Keratinocyte (primary cell): Measurements from ENCODE around the gene GPHA2. TPM values are rescaled to one million over a fixed set of nuclear protein-coding genes. Genes with fewer than 3 reads are reported as not detected.

Experiments used
- DNase-seq: peaks from one replicate; pipeline ENCODE4 v3.0.0-alpha.2; 2011; ENCODE audit warnings: low read depth, missing footprints, low spot score
- FAIRE-seq: peaks from 2 replicates; lab custom pipeline; 2011; peaks lifted over from hg19 to GRCh38; lab: Jason Lieb, UNC
- H2AFZ ChIP-seq: 2 replicates; pipeline ENCODE4 v1.6.0; 2012; ENCODE audit warnings: low read length, control low read depth, inconsistent platforms; ENCODE audit not compliant: control insufficient read depth
- H3K27ac ChIP-seq: 2 replicates; pipeline ENCODE4 v1.5.1; 2011; ENCODE audit warnings: low read length; ENCODE audit not compliant: control insufficient read depth, insufficient read depth
- H3K27me3 ChIP-seq: 3 replicates; pipeline ENCODE4 v1.6.0; 2011; ENCODE audit warnings: low read length; ENCODE audit not compliant: control insufficient read depth, insufficient read depth; ENCODE audit errors: extremely low read depth
- H3K36me3 ChIP-seq, 2 experiments: 2 replicates in 1 of 2; 3 replicates in 1 of 2; pipeline ENCODE4 v1.5.1; 2011; ENCODE audit warnings: low read length in 2 of 2, mild to moderate bottlenecking in 1 of 2; ENCODE audit not compliant: control insufficient read depth in 2 of 2, insufficient read depth in 2 of 2; ENCODE audit errors: extremely low read depth in 1 of 2
- H3K4me1 ChIP-seq: 3 replicates; pipeline ENCODE4 v1.5.1; 2011; ENCODE audit warnings: low read length; ENCODE audit not compliant: control insufficient read depth, insufficient read depth; ENCODE audit errors: extremely low read depth
- H3K4me2 ChIP-seq: 3 replicates; pipeline ENCODE4 v1.6.0; 2011; ENCODE audit warnings: low read depth, low read length; ENCODE audit not compliant: control insufficient read depth, insufficient read depth; ENCODE audit errors: extremely low read depth
- H3K4me3 ChIP-seq, 3 experiments: fragments of 200-600 bp in 1 of 3; sonication (generic) in 1 of 3; 2 replicates in 2 of 3; 3 replicates in 1 of 3; pipeline ENCODE4 v1.5.1; 2011 to 2016; ENCODE audit warnings: low read length in 3 of 3, mild to moderate bottlenecking in 3 of 3, control low read depth in 2 of 3, inconsistent platforms in 1 of 3, low read depth in 1 of 3, mixed read lengths in 1 of 3, mixed run types in 1 of 3, moderate library complexity in 1 of 3; ENCODE audit not compliant: control insufficient read depth in 2 of 3, insufficient read depth in 2 of 3; ENCODE audit errors: extremely low read depth in 1 of 3
- H3K79me2 ChIP-seq: 2 replicates; pipeline ENCODE4 v1.6.0; 2012; ENCODE audit warnings: low read length; ENCODE audit not compliant: control insufficient read depth, insufficient read depth
- H3K9ac ChIP-seq: 3 replicates; pipeline ENCODE4 v1.6.0; 2011; ENCODE audit warnings: low read length; ENCODE audit not compliant: control insufficient read depth, insufficient read depth; ENCODE audit errors: extremely low read depth
- H3K9me1 ChIP-seq: 3 replicates; pipeline ENCODE4 v1.6.0; 2011; ENCODE audit warnings: low read length; ENCODE audit not compliant: control insufficient read depth, insufficient read depth; ENCODE audit errors: extremely low read depth
- H3K9me3 ChIP-seq: 2 replicates; pipeline ENCODE4 v1.5.1; 2012; ENCODE audit warnings: low read depth, low read length; ENCODE audit not compliant: control insufficient read depth
- H4K20me1 ChIP-seq: 3 replicates; pipeline ENCODE4 v1.6.0; 2011; ENCODE audit warnings: low read length; ENCODE audit not compliant: control insufficient read depth, insufficient read depth; ENCODE audit errors: extremely low read depth
- EZH2 ChIP-seq: IDR thresholded peaks from one replicate; pipeline ENCODE4 v1.6.1; 2012; ENCODE audit warnings: inconsistent platforms, mild to moderate bottlenecking, low read length, moderate library complexity
- dilution Hi-C: fragments of 300-500 bp; cut with MboI; formaldehyde crosslinking; loops from one replicate; pipeline ENCODE4 v1.7.0; 2020; ENCODE audit warnings: low sequenced_read_pairs; ENCODE audit not compliant: extremely low pct_ligation_motif_present
- polyA plus RNA-seq, 5 experiments: library from polyadenylated mRNA; depleted of rRNA in 3 of 5; stranded (reverse) in 3 of 5; stranded (forward) in 1 of 5; unstranded in 1 of 5; fragments of >200 nt; gene quantifications; 1 replicate in 1 of 5; 2 replicates in 3 of 5; 3 replicates in 1 of 5; pipeline versions ENCODE4 v1.2.1 to v1.2.3, GENCODE V29; 2011 to 2012; ENCODE audit warnings: missing spikeins in 2 of 5, low read depth in 1 of 5, low replicate concordance in 1 of 5
- TF ChIP-seq, protein P1 (sequence below), 3 experiments: IDR thresholded peaks in 1 of 3; conservative IDR thresholded peaks in 1 of 3; optimal IDR thresholded peaks in 1 of 3; 2 replicates in 2 of 3; 3 replicates in 1 of 3; pipeline versions ENCODE3 to v1.5.1; 2011; ENCODE audit warnings: low read length in 3 of 3, mild to moderate bottlenecking in 3 of 3, moderate library complexity in 2 of 3, control low read depth in 1 of 3, inconsistent platforms in 1 of 3; ENCODE audit not compliant: insufficient read depth in 2 of 3; ENCODE audit errors: extremely low read depth in 1 of 3

GPHA2 gene
- polyA plus RNA-seq, 1 donor (not counting 4 experiments of a cell fraction or from before 2014, with no cell fraction given): 0.08 TPM

DNA sequence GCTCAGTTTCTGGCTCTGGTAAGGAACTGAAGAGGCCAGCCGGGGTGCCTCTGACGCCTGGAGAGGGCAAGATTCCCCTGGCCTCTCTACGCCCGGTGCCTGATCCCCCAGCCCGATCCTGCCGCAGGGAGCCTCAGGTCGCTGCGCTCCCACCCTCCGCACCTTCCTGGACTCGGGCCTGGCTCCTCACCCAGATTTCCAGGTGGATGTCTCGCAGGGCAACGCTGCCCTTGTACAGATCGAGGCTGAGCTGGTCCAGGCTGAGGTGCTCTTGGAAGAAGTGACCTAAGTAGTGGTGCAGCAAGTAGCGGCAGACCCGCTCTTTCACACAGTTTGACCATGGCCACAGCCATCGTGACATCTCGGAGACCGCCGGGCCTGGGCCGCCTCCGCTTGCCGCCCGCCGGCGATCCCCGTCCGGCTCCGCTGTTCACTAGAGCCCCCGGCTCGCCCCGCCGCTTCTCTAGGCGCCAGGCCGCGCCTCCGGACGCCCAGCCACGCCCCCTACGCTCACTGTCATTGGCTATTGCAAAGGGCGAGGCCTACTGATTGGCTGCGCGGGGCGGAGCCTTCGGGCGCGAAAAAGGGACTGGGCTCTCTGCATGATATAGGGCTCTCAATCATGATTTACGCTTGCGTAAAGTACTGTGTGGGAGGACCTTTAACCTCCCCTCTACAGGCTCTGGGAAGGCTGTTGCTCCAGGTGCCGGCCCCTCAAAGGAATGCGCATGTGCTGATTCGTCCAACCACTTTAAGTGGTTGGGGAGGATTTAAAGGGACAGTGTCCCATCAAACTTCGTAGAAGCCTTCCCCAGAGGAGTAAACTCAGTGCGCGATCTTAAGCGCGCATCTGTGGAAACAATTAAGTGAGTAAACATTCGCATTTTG lies 18.7 kb downstream of the GPHA2 start, which contains the start of gene ATG2A:
TSS of gene ATG2A (minus strand) at position 435 of the 888 bp plus-strand sequence. CDS start at position 361, 74 bp downstream.
- peak within 1 kb of the TSS; percentile 100 for H3K4me2 ChIP-seq
- dilution Hi-C loops: no loop called here
- H3K9ac ChIP-seq: peak within 1 kb of the TSS; percentile 95
- H3K27me3 ChIP-seq: no peaks in the 10 kb centered on the region
- peak within 1 kb of the TSS; percentile 76 for H2AFZ ChIP-seq
- H3K79me2 ChIP-seq: peaks cover 14% of the 10 kb centered on the region
- peak within 1 kb of the TSS; percentile 71 to 89 (median 87) for H3K4me3 ChIP-seq
- DNase-seq (peak; percentile 98), FAIRE-seq (peak; percentile 95)
- H3K27ac ChIP-seq: peak within 1 kb of the TSS; percentile 80
- TF ChIP-seq, protein P1, sequence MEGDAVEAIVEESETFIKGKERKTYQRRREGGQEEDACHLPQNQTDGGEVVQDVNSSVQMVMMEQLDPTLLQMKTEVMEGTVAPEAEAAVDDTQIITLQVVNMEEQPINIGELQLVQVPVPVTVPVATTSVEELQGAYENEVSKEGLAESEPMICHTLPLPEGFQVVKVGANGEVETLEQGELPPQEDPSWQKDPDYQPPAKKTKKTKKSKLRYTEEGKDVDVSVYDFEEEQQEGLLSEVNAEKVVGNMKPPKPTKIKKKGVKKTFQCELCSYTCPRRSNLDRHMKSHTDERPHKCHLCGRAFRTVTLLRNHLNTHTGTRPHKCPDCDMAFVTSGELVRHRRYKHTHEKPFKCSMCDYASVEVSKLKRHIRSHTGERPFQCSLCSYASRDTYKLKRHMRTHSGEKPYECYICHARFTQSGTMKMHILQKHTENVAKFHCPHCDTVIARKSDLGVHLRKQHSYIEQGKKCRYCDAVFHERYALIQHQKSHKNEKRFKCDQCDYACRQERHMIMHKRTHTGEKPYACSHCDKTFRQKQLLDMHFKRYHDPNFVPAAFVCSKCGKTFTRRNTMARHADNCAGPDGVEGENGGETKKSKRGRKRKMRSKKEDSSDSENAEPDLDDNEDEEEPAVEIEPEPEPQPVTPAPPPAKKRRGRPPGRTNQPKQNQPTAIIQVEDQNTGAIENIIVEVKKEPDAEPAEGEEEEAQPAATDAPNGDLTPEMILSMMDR (optimal IDR thresholded peaks at IDR 0.05 in 1 of 3, IDR thresholded peaks at IDR 0.05 in 1 of 3, conservative IDR thresholded peaks at IDR 0.05 in 1 of 3; ENCODE audit: extremely low read depth in 1 of 3, insufficient read depth in 2 of 3, low read length in 3 of 3): no peak
- TF ChIP-seq EZH2: no peak
- H3K9me1 ChIP-seq: no peaks in the 10 kb centered on the region
- H3K9me3 ChIP-seq: no peaks in the 10 kb centered on the region
- H3K4me1 ChIP-seq: peaks cover 13% of the 10 kb centered on the region
- H3K36me3 ChIP-seq: peaks cover 0 to 17% of the 10 kb centered on the region in 2 experiments
- H4K20me1 ChIP-seq: no peaks in the 10 kb centered on the region

DNA sequence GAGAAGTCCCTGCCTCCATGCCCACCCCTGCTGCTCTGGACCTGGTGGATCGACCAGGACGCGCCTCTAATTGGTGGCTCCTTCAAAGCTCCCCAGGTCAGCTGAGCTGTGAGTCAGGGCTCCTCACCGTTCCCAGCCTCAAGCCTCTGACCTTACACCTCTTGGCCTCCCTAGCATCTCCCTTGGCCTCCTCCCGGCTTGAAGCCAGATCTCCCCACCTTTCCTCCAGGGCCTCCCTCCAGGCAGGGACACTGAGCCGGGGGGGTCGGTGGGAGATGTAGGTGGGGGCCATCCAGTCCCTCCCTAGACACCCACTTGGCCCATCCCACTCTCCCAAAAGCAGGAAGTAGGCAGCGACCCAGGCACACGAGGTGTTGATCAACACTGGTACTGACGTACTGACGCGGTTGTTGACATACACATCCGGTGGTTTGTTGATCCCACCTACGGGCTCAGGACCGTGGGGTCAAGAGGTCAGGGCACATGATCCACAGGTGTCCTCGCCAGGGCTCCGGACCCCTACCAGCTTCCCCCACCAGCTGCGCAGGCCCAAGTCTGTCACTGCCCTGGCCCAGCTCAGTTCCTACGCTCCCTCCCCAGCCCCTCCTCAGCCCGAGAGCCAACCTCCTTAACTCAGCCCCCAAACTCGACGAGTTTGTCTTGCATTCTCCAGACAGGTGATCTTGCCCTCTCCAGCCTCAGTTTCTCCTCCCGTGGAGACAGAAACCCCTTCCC lies 19.5 kb downstream of the GPHA2 start:
- H3K9ac ChIP-seq: peak overlapping the region; percentile 95
- TF ChIP-seq, protein P1 (optimal IDR thresholded peaks at IDR 0.05 in 1 of 3, IDR thresholded peaks at IDR 0.05 in 1 of 3, conservative IDR thresholded peaks at IDR 0.05 in 1 of 3; ENCODE audit: extremely low read depth in 1 of 3, insufficient read depth in 2 of 3, low read length in 3 of 3): no peak
- no peak for TF ChIP-seq EZH2
- peak overlapping the region; percentile 96 for H3K4me2 ChIP-seq
- no peaks in the 10 kb centered on the region for H3K27me3 ChIP-seq
- FAIRE-seq (peak; percentile 23), DNase-seq (no peak)
- peak overlapping the region; percentile 71 to 83 (median 76) for H3K4me3 ChIP-seq
- peaks cover 5 to 24% of the 10 kb centered on the region in 2 experiments for H3K36me3 ChIP-seq
- H3K79me2 ChIP-seq: peaks cover 14% of the 10 kb centered on the region
- peak overlapping the region; percentile 61 for H2AFZ ChIP-seq
- dilution Hi-C loops: no loop called here
- no peaks in the 10 kb centered on the region for H3K9me3 ChIP-seq
- peaks cover 13% of the 10 kb centered on the region for H3K4me1 ChIP-seq
- no peaks in the 10 kb centered on the region for H3K9me1 ChIP-seq
- no peaks in the 10 kb centered on the region for H4K20me1 ChIP-seq
- H3K27ac ChIP-seq: peak overlapping the region; percentile 80
